T-helper 17 cell (primary cell): Measurements from ENCODE around the gene RPL32. TPM values are rescaled to one million over a fixed set of nuclear protein-coding genes. Genes with fewer than 3 reads are reported as not detected.

Source experiments
- ATAC-seq: fragments of 150-1000 bp; cut with Tn5 transposase; 2 replicates; pipeline ENCODE4 v1.10.0; 2021; ENCODE audit warnings: mild to moderate bottlenecking, moderate library complexity
- DNase-seq, 3 donors: peaks; one replicate each; pipeline versions ENCODE4 v3.0.0 to v3.0.0-alpha.2; 2020 to 2021
- H3K9me3 ChIP-seq: one replicate; pipeline ENCODE4 v1.7.0; 2013; ENCODE audit warnings: low read length, mild to moderate bottlenecking; ENCODE audit not compliant: control insufficient read depth, poor library complexity, severe bottlenecking
- H3K27ac Mint-ChIP-seq: one replicate; pipeline ENCODE4 v1.8.0; 2022; ENCODE audit warnings: mild to moderate bottlenecking, moderate library complexity, mixed read lengths
- H3K27me3 Mint-ChIP-seq: one replicate; pipeline ENCODE4 v1.8.0; 2022; ENCODE audit warnings: mixed read lengths
- H3K36me3 Mint-ChIP-seq: one replicate; pipeline ENCODE4 v1.8.0; 2022; ENCODE audit warnings: low read depth, mixed read lengths
- H3K4me1 Mint-ChIP-seq: one replicate; pipeline ENCODE4 v1.8.0; 2022; ENCODE audit warnings: mild to moderate bottlenecking, mixed read lengths
- H3K4me3 Mint-ChIP-seq: one replicate; pipeline ENCODE4 v1.8.0; 2022; ENCODE audit warnings: mild to moderate bottlenecking, moderate library complexity, mixed read lengths
- total RNA-seq, 4 donors: library from RNA in 2 of 4; stranded (reverse) in 2 of 4; gene quantifications; one replicate each; pipeline ENCODE4 v1.2.3 and lab custom pipeline; 2022 to 2026

Gene RPL32
- total RNA-seq, 2 donors from 2014 or later, result 3,315 to 3,401 TPM

GRCh38 chr3:12818273-12818672 is 23.1 kb downstream of the RPL32 start:
- H3K4me1 Mint-ChIP-seq, result peaks cover 7% of the 10 kb centered on the region
- H3K27me3 Mint-ChIP-seq, result no peaks in the 10 kb centered on the region
- H3K36me3 Mint-ChIP-seq, result no peaks in the 10 kb centered on the region
- no peaks in the 10 kb centered on the region for H3K9me3 ChIP-seq
- H3K4me3 Mint-ChIP-seq, result no peak overlapping the region
- no peak overlapping the region for H3K27ac Mint-ChIP-seq
- ATAC-seq (no peak), DNase-seq (no peak)

DNA sequence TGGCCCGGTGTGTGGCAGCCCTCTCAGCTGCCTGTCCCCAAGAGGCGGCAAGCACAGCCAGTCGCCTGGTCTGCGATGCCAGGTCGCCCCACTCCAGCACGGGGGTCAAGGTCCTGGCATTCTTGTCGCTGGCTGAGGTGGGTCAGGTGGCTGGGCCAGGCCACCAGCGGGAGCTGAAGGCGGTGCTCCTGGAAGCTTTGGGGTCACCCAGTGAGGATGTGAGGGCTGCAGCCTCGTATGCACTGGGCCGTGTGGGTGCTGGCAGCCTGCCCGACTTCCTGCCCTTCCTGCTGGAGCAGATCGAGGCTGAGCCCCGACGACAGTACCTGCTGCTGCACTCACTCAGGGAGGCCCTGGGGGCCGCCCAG is 24.0 kb downstream of the RPL32 start:
- ATAC-seq (no peak), DNase-seq (no peak)
- no peaks in the 10 kb centered on the region for H3K9me3 ChIP-seq
- Mint-ChIP-seq H3K4me3 (no peak overlapping the region), H3K27ac (no peak overlapping the region), H3K36me3 (no peaks in the 10 kb centered on the region), H3K4me1 (peaks cover 4% of the 10 kb centered on the region), H3K27me3 (no peaks in the 10 kb centered on the region)

DNA sequence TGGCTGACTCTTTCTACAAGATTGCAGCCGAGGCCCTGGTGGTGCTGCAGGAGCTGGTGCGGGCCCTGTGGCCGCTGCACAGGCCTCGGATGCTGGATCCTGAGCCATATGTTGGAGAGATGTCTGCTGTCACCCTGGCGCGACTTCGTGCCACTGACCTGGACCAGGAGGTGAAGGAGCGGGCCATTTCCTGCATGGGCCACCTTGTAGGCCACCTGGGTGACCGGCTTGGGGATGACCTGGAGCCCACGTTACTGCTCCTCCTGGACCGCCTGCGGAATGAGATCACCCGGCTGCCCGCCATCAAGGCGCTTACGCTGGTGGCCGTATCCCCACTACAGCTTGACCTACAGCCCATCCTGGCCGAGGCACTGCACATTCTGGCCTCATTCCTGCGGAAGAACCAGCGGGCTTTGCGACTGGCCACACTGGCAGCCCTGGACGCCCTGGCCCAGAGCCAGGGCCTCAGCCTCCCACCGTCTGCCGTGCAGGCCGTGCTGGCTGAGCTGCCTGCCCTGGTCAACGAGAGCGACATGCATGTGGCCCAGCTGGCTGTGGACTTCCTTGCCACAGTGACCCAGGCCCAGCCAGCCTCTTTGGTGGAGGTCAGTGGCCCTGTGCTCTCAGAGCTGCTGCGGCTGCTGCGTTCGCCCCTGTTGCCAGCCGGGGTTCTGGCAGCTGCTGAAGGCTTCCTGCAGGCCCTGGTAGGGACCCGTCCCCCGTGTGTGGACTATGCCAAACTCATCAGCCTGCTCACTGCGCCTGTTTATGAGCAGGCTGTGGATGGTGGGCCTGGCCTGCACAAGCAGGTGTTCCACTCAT is 24.6 kb downstream of the RPL32 start:
- no peaks in the 10 kb centered on the region for H3K27me3 Mint-ChIP-seq
- peaks cover 4% of the 10 kb centered on the region for H3K4me1 Mint-ChIP-seq
- no peak overlapping the region for H3K4me3 Mint-ChIP-seq
- ATAC-seq (no peak), DNase-seq (no peak)
- no peaks in the 10 kb centered on the region for H3K36me3 Mint-ChIP-seq
- no peak overlapping the region for H3K27ac Mint-ChIP-seq
- H3K9me3 ChIP-seq, result no peaks in the 10 kb centered on the region

- Mint-ChIP-seq H3K36me3 (no peaks in the 10 kb centered on the region), H3K27me3 (no peaks in the 10 kb centered on the region), H3K4me1 (peaks cover 4% of the 10 kb centered on the region), H3K4me3 (no peak overlapping the region), H3K27ac (no peak overlapping the region)
- ATAC-seq (no peak), DNase-seq (no peak)
- no peaks in the 10 kb centered on the region for H3K9me3 ChIP-seq
These were observed 25.6 kb downstream of the RPL32 start for GRCh38 chr3:12815719-12816118.

- Mint-ChIP-seq H3K27ac (no peak overlapping the region), H3K27me3 (no peaks in the 10 kb centered on the region), H3K4me1 (peaks cover 4% of the 10 kb centered on the region), H3K36me3 (no peaks in the 10 kb centered on the region), H3K4me3 (no peak overlapping the region)
- DNase-seq (no peak), ATAC-seq (no peak)
- no peaks in the 10 kb centered on the region for H3K9me3 ChIP-seq
These were observed 26.3 kb downstream of the RPL32 start for GRCh38 chr3:12815078-12815477.

DNA sequence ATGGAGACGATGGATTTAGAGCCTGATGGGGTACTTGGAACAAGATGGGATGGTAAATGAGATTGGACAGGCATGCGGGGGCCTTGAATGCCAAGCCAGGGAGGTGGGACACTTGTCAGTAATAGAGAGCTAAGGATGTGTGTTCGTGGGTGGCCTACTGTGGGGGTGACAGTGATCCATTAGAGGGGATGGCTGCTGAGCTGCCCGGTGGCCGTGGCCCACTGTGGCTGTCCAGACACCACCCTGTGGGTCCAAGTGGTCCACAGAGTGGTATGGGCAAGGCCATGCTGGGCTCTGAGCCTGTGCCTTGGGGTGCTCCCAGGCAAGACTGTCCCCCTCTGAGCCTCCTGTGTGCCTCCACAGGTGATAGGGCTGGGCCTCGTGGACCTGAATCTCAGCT is 27.4 kb downstream of the RPL32 start:
- H3K27me3 Mint-ChIP-seq, result peaks cover under 1% of the 10 kb centered on the region
- no peak for DNase-seq
- no peaks in the 10 kb centered on the region for H3K36me3 Mint-ChIP-seq
- H3K27ac Mint-ChIP-seq, result no peak overlapping the region
- no peak for ATAC-seq
- H3K9me3 ChIP-seq, result no peaks in the 10 kb centered on the region
- H3K4me1 Mint-ChIP-seq, result peaks cover 6% of the 10 kb centered on the region
- H3K4me3 Mint-ChIP-seq, result no peak overlapping the region

DNA sequence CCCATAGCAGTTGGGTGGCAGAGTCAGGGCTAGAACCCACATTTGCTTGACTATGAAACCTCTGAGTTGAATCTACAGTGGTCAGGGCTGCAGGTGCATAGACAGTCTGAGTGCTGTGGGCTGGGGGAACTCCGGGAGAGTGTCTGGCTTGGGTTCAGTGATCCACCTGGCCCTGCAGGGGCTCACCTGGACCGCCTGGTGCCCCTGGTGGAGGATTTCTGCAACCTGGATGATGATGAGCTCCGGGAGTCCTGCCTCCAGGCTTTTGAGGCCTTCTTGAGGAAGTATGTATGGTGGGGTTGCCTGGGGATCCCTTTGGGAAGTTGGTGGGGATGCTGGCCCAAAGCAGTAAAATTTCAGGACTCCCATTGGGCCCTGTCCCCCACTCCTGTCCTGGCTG is 28.6 kb downstream of the RPL32 start:
- H3K36me3 Mint-ChIP-seq, result no peaks in the 10 kb centered on the region
- H3K27me3 Mint-ChIP-seq, result peaks cover 11% of the 10 kb centered on the region
- DNase-seq (no peak), ATAC-seq (no peak)
- H3K9me3 ChIP-seq, result no peaks in the 10 kb centered on the region
- H3K27ac Mint-ChIP-seq, result no peak overlapping the region
- peaks cover 10% of the 10 kb centered on the region for H3K4me1 Mint-ChIP-seq
- H3K4me3 Mint-ChIP-seq, result no peak overlapping the region

GRCh38 chr3:12810961-12811360 is 30.4 kb downstream of the RPL32 start:
- peaks cover 11% of the 10 kb centered on the region for H3K27me3 Mint-ChIP-seq
- H3K9me3 ChIP-seq, result no peaks in the 10 kb centered on the region
- ATAC-seq (no peak), DNase-seq (no peak)
- no peak overlapping the region for H3K4me3 Mint-ChIP-seq
- H3K27ac Mint-ChIP-seq, result no peak overlapping the region
- peaks cover 10% of the 10 kb centered on the region for H3K4me1 Mint-ChIP-seq
- H3K36me3 Mint-ChIP-seq, result no peaks in the 10 kb centered on the region

DNA sequence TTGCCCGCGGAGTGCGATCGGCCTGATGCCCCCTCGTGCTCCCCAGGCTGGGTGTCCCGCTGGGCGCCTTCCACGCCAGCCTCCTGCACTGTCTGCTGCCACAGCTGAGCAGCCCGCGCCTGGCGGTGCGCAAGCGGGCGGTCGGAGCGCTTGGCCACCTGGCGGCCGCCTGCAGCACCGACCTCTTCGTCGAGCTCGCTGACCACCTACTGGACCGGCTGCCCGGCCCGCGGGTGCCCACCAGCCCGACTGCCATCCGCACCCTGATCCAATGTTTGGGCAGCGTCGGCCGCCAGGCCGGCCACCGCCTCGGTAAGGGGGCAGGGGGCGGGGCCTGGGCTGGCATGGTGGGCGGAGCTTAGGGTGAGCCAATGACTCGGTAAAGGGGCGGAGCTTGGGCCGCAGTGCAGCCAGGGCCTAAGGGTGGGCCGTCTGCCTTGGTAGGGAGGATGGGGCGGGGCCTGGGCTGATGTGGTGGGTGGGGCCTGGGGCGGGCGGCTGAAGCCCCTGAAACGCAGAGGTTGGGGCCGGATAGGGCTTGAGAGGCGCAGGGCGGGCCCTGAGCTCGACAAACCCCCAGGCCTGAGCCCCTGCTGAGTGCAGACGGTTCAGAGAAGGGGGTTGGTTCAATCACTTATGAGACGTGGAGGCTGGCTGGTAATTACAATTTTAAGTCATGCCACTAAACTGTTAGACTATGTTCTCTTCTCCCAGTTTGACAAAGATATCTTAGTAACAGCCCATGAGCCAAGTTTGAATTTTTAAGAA is 31.2 kb downstream of the RPL32 start:
- H3K4me1 Mint-ChIP-seq, result peaks cover 10% of the 10 kb centered on the region
- H3K9me3 ChIP-seq, result no peaks in the 10 kb centered on the region
- H3K4me3 Mint-ChIP-seq, result no peak overlapping the region
- DNase-seq (peak; percentile 82 to 94 (median 91)), ATAC-seq (peak; percentile 99)
- H3K36me3 Mint-ChIP-seq, result no peaks in the 10 kb centered on the region
- H3K27me3 Mint-ChIP-seq, result peaks cover 11% of the 10 kb centered on the region
- no peak overlapping the region for H3K27ac Mint-ChIP-seq

DNA sequence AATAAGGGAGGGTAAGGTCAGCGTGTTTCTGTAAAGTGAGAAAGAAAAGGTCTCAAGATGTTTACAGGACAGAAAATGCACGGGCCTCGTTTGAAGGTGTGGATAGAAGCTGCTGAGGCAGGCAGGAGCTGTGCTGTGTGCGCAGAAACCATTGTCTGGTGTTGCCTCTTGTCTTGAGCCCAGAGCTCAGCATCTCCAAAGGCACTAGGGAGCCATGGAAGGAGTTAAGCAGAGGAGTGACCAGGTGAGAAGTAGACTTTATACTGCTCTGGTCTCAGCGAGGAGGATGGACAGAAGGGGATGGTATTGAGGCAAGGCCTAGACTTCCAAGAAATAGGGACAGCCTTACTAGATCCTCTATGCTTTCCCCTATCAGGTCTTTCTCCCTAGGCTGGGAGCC is 31.9 kb downstream of the RPL32 start:
- H3K27me3 Mint-ChIP-seq, result peaks cover 11% of the 10 kb centered on the region
- DNase-seq (no peak), ATAC-seq (no peak)
- no peaks in the 10 kb centered on the region for H3K9me3 ChIP-seq
- peak overlapping the region; percentile 55 for H3K4me3 Mint-ChIP-seq
- H3K36me3 Mint-ChIP-seq, result no peaks in the 10 kb centered on the region
- no peak overlapping the region for H3K27ac Mint-ChIP-seq
- peaks cover 10% of the 10 kb centered on the region for H3K4me1 Mint-ChIP-seq

DNA sequence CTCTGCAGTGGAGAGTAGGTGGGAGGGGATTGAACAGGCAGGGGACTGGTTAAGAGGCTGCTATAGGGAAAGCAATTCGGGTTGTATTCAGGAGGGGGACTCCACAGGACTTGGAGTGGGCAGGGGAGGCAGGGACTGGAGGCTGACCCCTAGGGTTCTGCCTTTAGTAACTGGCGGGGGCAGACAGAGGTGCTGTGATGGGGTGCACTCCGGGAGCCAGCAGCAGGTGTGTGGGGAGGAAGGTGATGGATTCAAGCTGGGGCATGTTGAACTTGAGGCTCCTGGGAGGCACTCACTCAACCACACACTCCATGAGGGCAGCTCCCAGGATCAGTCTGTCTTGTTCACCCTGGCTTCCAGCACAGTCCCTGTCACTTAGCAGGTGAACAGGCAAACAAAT is 32.4 kb downstream of the RPL32 start:
- H3K9me3 ChIP-seq, result no peaks in the 10 kb centered on the region
- peaks cover 11% of the 10 kb centered on the region for H3K27me3 Mint-ChIP-seq
- DNase-seq, result no peak
- peaks cover 10% of the 10 kb centered on the region for H3K4me1 Mint-ChIP-seq
- H3K27ac Mint-ChIP-seq, result no peak overlapping the region
- ATAC-seq, result no peak
- H3K36me3 Mint-ChIP-seq, result no peaks in the 10 kb centered on the region
- no peak overlapping the region for H3K4me3 Mint-ChIP-seq

GRCh38 chr3:12808587-12808986 is 32.8 kb downstream of the RPL32 start:
- Mint-ChIP-seq H3K27ac (no peak overlapping the region), H3K4me3 (no peak overlapping the region)

DNA sequence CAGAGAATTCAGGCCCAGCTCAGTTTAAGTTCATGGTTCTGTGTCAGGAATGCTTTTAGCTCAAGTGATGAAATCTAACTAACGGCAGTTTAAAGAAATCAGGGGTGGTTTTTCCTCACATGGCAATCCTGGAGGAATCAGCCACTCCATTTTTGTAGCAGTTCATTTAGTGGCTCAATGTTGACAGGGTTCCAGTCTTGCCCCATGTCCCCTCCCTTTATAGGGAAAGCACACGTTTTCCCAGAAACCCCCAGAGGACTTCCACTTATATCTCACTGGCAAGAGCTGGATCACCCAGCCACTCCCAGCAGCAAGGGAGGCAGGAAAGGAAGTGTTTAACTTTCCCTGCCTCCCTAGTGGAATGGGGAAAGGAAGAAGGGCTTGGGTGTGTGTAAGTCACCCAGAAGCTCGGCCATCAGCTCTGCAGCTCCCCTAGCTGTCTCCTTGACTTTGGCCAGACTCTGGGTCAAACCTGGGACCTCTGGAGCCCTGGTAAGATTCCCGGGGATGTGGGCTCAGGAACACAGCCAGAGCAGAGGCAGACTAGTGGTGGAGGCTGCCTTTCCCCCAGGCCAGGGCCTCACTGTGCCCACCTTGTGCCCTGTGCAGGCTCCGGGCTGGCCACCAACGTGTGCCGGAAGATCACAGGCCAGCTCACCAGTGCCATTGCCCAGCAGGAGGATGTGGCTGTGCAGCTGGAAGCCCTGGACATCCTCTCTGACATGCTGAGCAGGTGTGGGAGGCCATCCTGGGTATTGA is 33.6 kb downstream of the RPL32 start:
- Mint-ChIP-seq H3K4me1 (peaks cover 8% of the 10 kb centered on the region), H3K36me3 (no peaks in the 10 kb centered on the region), H3K27me3 (peaks cover 16% of the 10 kb centered on the region), H3K27ac (no peak overlapping the region), H3K4me3 (no peak overlapping the region)
- DNase-seq (no peak), ATAC-seq (no peak)
- H3K9me3 ChIP-seq, result no peaks in the 10 kb centered on the region

More at GRCh38 chr3:12808587-12808986, 32.8 kb downstream of the RPL32 start:
- H3K4me1 Mint-ChIP-seq, result peaks cover 8% of the 10 kb centered on the region
- DNase-seq (no peak), ATAC-seq (no peak)
- H3K27me3 Mint-ChIP-seq, result peaks cover 11% of the 10 kb centered on the region
- H3K9me3 ChIP-seq, result no peaks in the 10 kb centered on the region
- no peaks in the 10 kb centered on the region for H3K36me3 Mint-ChIP-seq
